Dedifferentiated amniotic fluid mesenchymal stem cell (primary cell): ENCODE data around the gene ALG1.
"Not testable (repeated sequence)": the region's sequence is repeated elsewhere in the genome, so short reads cannot be mapped to it uniquely, and the experiment has no call there.

Experiments
- DNase-seq: peaks from one replicate; pipeline ENCODE4 v3.0.0-alpha.2; 2016; ENCODE audit errors: extremely low spot score

Gene ALG1

GRCh38 chr16:5071681-5072333, at the start of gene ALG1:
TSS of gene ALG1 (plus strand) at chr16:5071843. CDS start at chr16:5071850, 7 bp downstream.
- peak; percentile 84 for DNase-seq

- no peak for DNase-seq
Observed at GRCh38 chr16:5022521-5022920, 49.1 kb upstream of the ALG1 start.

- no peak for DNase-seq
Observed at GRCh38 chr16:5024632-5025031, 47.0 kb upstream of the ALG1 start.

GRCh38 chr16:5025171-5025632, 46.4 kb upstream of the ALG1 start:
- DNase-seq = no peak

- DNase-seq = no peak
Observed at GRCh38 chr16:5026664-5027063, 45.0 kb upstream of the ALG1 start.

- DNase-seq = no peak
Observed at GRCh38 chr16:5027086-5027485, 44.6 kb upstream of the ALG1 start.

GRCh38 chr16:5027575-5028235, 43.9 kb upstream of the ALG1 start:
- DNase-seq = no peak

- DNase-seq = no peak
Observed at GRCh38 chr16:5028950-5029475, 42.6 kb upstream of the ALG1 start.

GRCh38 chr16:5030251-5030870, 41.3 kb upstream of the ALG1 start:
- no peak for DNase-seq

- no peak for DNase-seq
Observed at GRCh38 chr16:5031601-5032000, 40.0 kb upstream of the ALG1 start.

GRCh38 chr16:5032748-5033167, 38.9 kb upstream of the ALG1 start:
- no peak for DNase-seq

GRCh38 chr16:5033256-5034166, 38.1 kb upstream of the ALG1 start, which contains the start of gene NAGPA:
TSS of gene NAGPA (minus strand) at chr16:5033935. CDS start at chr16:5033914, 21 bp downstream.
- peak; percentile 52 for DNase-seq

GRCh38 chr16:5034167-5034523, 37.5 kb upstream of the ALG1 start:
- no peak for DNase-seq

GRCh38 chr16:5035909-5036227, 35.8 kb upstream of the ALG1 start:
- no peak for DNase-seq

- no peak for DNase-seq
Observed at GRCh38 chr16:5036228-5037156, 35.2 kb upstream of the ALG1 start.

GRCh38 chr16:5040451-5040850, 31.2 kb upstream of the ALG1 start:
- no peak for DNase-seq

- peak; percentile 17 for DNase-seq
Observed at GRCh38 chr16:5041600-5042133, 30.0 kb upstream of the ALG1 start.

GRCh38 chr16:5042574-5043171, 29.0 kb upstream of the ALG1 start:
- DNase-seq = no peak

- DNase-seq = no peak
Observed at GRCh38 chr16:5044011-5044540, 27.6 kb upstream of the ALG1 start.

GRCh38 chr16:5044581-5044980, 27.1 kb upstream of the ALG1 start:
- not testable (repeated sequence) for DNase-seq
